ENCODE results near the gene ARMC9. TPM values are rescaled to one million over a fixed set of nuclear protein-coding genes. Genes with fewer than 3 reads are reported as not detected.

Gene ARMC9
- total and polyA plus RNA-seq, 2 donors from 2014 or later, result 7.3 to 18.2 TPM

DNA sequence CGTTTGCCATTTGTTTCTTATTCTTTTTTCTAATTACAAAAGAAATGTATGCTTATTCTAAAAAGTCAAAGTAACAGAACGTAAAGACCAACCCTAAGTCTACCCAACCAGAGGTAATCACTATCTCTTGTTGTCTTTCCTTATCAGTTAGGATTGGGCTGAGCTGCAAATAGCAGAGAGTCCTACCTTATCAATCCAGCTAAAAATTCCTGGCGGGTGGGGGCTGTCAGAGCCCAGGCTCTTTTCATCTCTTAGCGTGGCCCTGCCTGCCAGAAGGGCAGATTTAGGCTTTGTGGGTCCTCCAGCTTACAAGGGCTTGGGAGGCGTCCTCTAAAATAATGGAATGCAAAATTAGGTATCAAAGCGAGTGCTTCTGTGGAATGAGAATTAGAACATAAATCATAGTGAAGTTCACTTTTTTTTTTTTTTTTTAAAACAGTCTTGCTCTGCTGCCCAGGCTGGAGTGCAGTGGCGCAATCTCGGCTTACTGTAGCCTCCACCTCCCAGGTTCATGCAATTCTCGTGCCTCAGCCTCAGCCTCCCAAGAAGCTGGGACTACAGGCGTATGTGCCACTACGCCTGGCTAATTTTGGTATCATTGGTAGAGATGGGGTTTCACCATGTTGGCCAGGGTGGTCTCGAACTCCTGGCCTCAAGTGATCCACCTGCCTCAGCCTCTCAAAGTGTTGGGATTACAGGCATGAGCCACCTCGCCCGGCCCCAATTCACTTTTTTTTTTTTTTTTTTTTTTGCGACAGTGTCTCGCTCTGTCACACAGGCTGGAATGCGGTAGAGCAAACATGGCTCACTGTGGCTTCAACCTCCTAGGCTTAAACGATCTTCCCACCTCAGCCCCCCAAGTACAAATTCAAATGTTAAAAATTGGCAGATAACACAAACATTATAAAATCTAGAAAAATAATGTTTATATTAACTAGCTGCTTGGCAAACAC, 139.7 kb downstream of the ARMC9 start:
- peak in 3 of 5 donors; percentile 34 to 36 (median 36) for DNase-seq

DNA sequence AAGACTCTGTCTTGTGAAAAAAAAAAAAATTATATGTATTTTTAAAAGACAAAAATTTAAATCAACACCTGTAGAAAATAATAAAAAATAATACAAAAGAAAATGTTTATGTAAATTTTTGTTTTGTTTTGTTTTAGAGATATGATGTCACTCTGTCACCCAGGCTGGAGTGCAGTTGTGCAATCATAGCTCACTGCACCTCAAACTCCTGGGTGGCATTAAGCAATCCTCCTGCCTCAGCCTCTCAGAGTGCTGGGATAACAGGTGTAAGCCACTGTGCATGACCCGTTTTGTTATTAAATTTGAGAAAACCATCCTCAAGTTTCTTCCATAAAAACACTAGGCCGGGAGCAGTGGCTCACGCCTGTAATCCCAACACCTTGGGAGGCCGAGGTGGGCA, 140.9 kb downstream of the ARMC9 start:
- no peaks in the 10 kb centered on the region for H3K9me3 ChIP-seq (ENCODE audit: control insufficient read depth in 2 of 3, insufficient read depth in 1 of 3, low read length in 3 of 3)
- FAIRE-seq (no peak), DNase-seq (peak in 1 of 5 donors; percentile 28)
- H3K9ac ChIP-seq (ENCODE audit: low read length in 3 of 3), result no peak overlapping the region
- H3K36me3 ChIP-seq (ENCODE audit: control insufficient read depth in 2 of 3, insufficient read depth in 3 of 3, low read length in 3 of 3), result peaks cover 0 to 5% (median 0%) of the 10 kb centered on the region in 3 donors
- no peaks in the 10 kb centered on the region for H3K4me1 ChIP-seq (ENCODE audit: control insufficient read depth in 2 of 3, insufficient read depth in 2 of 3, low read depth in 1 of 3, low read length in 3 of 3)
- no peak for TF ChIP-seq CTCF (IDR thresholded peaks at IDR 0.05; ENCODE audit: borderline replicate concordance, extremely low read depth, insufficient read depth)
- H3K4me3 ChIP-seq (ENCODE audit: low read length in 3 of 3), result no peak overlapping the region
- no peaks in the 10 kb centered on the region for H3K27me3 ChIP-seq (ENCODE audit: control insufficient read depth, insufficient read depth, low read length)
- intact Hi-C loops (cut with DNase I), result no loop called here
- no peak overlapping the region for H3K27ac ChIP-seq (ENCODE audit: low read depth in 2 of 2, low read length in 2 of 2)

More for the DNA sequence above, 139.7 kb downstream of the ARMC9 start:
- Histone ChIP-seq H3K9me3 (ENCODE audit: control insufficient read depth in 2 of 3, insufficient read depth in 1 of 3, low read length in 3 of 3) (no peaks in the 10 kb centered on the region), H3K27ac (ENCODE audit: low read depth in 2 of 2, low read length in 2 of 2) (no peak overlapping the region), H3K27me3 (ENCODE audit: control insufficient read depth, insufficient read depth, low read length) (no peaks in the 10 kb centered on the region), H3K4me3 (ENCODE audit: low read length in 3 of 3) (no peak overlapping the region), H3K4me1 (ENCODE audit: control insufficient read depth in 2 of 3, insufficient read depth in 2 of 3, low read depth in 1 of 3, low read length in 3 of 3) (no peaks in the 10 kb centered on the region), H3K9ac (ENCODE audit: low read length in 3 of 3) (no peak overlapping the region), H3K36me3 (ENCODE audit: control insufficient read depth in 2 of 3, insufficient read depth in 3 of 3, low read length in 3 of 3) (peaks cover 0 to 5% (median 0%) of the 10 kb centered on the region in 3 donors)
- TF ChIP-seq CTCF (IDR thresholded peaks at IDR 0.05; ENCODE audit: borderline replicate concordance, extremely low read depth, insufficient read depth), result no peak
- no peak for FAIRE-seq
- intact Hi-C loops (cut with DNase I), result no loop called here

- H3K27ac ChIP-seq (ENCODE audit: low read depth in 2 of 2, low read length in 2 of 2), result no peak overlapping the region
- no peaks in the 10 kb centered on the region for H3K27me3 ChIP-seq (ENCODE audit: control insufficient read depth, insufficient read depth, low read length)
- no peaks in the 10 kb centered on the region for H3K9me3 ChIP-seq (ENCODE audit: control insufficient read depth in 2 of 3, insufficient read depth in 1 of 3, low read length in 3 of 3)
- no peak for TF ChIP-seq CTCF (IDR thresholded peaks at IDR 0.05; ENCODE audit: borderline replicate concordance, extremely low read depth, insufficient read depth)
- H3K4me3 ChIP-seq (ENCODE audit: low read length in 3 of 3), result no peak overlapping the region
- no peaks in the 10 kb centered on the region for H3K36me3 ChIP-seq (ENCODE audit: control insufficient read depth in 2 of 3, insufficient read depth in 3 of 3, low read length in 3 of 3)
- FAIRE-seq (no peak), DNase-seq (peak in 2 of 5 donors; percentile 6 to 20)
- H3K4me1 ChIP-seq (ENCODE audit: control insufficient read depth in 2 of 3, insufficient read depth in 2 of 3, low read depth in 1 of 3, low read length in 3 of 3), result no peaks in the 10 kb centered on the region
- intact Hi-C loops (cut with DNase I), result no loop called here
- no peak overlapping the region for H3K9ac ChIP-seq (ENCODE audit: low read length in 3 of 3)
Measured at GRCh38 chr2:231341100-231341499, 142.7 kb downstream of the ARMC9 start.
